Mucosa of stomach (tissue), 1 donor: Measurements from ENCODE around the gene DRD4.

ENCODE experiments used
- H3K27me3 ChIP-seq: one replicate; pipeline ENCODE4 v1.7.0; 2013; ENCODE audit warnings: mild to moderate bottlenecking, low read length; ENCODE audit not compliant: control insufficient read depth, insufficient read depth
- H3K36me3 ChIP-seq: one replicate; pipeline ENCODE4 v1.7.0; 2013; ENCODE audit warnings: low read length; ENCODE audit not compliant: control insufficient read depth, insufficient read depth
- H3K4me1 ChIP-seq: one replicate; pipeline ENCODE4 v1.7.0; 2013; ENCODE audit warnings: mild to moderate bottlenecking, low read length; ENCODE audit not compliant: control insufficient read depth, insufficient read depth
- H3K4me3 ChIP-seq: one replicate; pipeline ENCODE4 v1.7.0; 2013; ENCODE audit warnings: low read length
- H3K9ac ChIP-seq: one replicate; pipeline ENCODE4 v1.7.0; 2013; ENCODE audit warnings: mild to moderate bottlenecking, low read length, moderate library complexity
- H3K9me3 ChIP-seq: one replicate; pipeline ENCODE4 v1.7.0; 2013; ENCODE audit warnings: mild to moderate bottlenecking, low read length, moderate library complexity; ENCODE audit not compliant: control insufficient read depth
- donor health status: Pancreatic carcinoma.

The DRD4 gene

DNA sequence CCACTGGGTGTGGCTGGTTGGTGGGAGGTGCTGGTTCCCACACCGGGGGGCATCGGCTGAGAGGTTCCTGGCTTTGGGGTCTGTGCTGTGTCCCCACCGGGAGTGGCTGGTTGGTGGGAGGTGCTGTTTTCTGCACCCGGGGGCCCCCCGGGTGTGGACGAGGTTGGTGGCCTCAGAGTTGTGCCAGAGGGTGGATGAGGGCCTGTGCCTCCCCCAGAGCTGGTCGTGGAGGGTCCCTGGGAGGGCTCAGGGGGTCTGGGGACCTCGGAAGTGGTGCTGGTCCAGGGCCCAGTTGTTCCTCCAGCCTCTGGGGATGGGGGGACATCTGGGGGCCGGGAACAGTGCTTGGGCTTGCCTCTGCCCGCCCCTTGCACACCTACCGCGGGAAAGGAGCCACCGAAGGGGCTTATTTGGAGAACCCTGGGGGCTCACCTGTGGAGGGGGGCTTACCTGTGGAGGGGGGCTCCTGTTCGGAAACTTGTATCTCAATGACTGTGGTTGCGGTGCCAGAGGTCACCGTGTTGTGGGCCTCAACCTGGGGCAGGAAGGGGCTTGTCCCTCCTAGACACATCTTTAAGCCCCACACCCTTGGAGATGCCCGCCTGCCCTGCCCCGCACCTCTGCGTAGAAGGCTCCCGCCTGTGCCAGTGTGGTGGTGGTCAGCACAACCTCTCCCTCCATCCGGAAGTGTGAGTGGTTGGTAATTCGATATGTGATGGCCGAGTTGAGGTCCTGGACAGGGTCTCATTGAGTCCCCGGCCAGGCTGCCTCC, 18.0 kb upstream of the DRD4 start:
- peaks cover 28% of the 10 kb centered on the region for H3K4me1 ChIP-seq
- no peak overlapping the region for H3K9ac ChIP-seq
- no peaks in the 10 kb centered on the region for H3K36me3 ChIP-seq
- no peaks in the 10 kb centered on the region for H3K27me3 ChIP-seq
- H3K4me3 ChIP-seq, result no peak overlapping the region
- H3K9me3 ChIP-seq, result no peaks in the 10 kb centered on the region

DNA sequence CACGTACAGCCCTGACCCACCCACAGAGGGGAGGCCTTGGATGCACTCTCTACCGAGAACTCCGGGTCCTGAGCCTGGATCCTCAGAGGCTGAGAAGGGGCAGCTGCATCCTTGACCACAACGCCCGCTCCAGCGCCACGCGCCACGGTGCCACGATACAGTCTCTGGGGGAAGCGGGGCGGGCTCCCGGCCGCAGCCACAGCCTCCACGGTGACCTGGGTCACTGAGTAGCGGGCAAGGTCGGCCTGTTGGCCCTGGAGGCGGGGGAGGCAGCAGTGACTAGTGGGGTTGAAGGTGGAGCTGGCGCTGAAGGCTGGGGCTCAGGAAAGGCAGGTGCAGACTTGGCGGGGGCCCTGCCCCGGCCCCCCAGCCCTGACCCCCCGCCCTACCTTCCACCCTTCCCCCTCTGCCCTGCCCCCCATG, 17.4 kb upstream of the DRD4 start:
- Histone ChIP-seq H3K27me3 (no peaks in the 10 kb centered on the region), H3K9ac (no peak overlapping the region), H3K4me3 (no peak overlapping the region), H3K9me3 (no peaks in the 10 kb centered on the region), H3K4me1 (peaks cover 28% of the 10 kb centered on the region), H3K36me3 (no peaks in the 10 kb centered on the region)

DNA sequence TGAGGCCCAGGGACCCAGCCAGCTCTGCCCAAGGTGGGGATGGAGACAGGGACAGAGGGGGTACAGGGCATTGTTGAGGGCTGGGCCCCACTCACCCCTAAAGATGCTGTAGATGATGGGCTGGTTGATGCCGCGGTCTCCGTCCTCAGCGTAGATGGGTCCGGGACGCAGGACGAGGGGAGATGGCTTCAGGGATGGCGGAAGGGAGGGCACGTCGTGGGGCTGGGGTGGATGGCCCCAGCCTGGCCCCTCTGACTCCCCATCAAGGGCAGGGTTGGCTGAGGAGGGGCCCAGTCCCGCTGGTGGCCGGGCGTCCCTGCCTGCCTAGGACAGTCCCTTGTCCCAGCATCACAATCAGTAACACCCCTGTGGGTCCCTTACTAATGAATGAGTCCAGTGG, 16.9 kb upstream of the DRD4 start:
- H3K9me3 ChIP-seq, result no peaks in the 10 kb centered on the region

DNA sequence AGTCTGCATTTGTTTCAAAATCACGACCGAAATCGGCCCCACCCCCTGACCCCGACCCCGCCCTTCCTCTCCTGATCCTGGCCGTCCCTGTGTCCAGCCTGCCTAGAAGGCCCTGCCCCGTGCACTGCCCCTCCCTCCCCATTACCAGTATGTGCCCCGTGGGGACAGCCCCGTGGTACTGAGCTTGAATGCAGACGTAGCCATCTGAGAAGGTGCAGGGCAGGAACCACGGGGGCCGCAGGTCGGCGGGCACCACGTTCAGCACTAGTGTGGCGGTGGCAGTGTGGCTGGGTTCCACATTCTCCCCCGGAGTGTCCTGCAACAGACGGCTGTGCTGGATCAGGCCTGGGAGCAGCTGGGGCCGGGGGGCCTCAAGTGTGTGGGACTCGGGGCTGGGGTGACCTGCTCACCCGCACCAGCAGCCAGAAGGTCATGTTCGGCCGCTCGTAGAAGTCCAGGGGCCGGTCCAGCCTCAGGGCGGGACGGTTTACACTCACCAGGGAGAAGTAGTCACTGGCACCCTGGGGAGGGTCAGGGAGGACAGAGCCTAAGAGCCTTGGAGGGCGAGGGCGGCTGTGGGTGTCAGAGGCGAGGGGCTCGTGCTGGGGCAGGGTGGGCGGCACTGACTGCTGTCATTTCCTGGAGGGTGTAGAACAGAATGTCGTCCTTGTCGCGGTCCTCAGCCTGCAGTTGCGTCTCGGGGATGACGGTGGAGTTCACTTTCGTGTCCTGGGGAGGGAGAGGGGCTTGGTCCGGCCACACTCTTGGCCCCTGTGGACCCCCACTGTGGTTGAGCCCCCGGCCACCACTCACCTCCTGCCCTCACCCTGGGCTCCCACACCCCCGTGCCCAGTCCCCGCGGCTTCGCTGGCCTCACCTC, 15.9 kb upstream of the DRD4 start:
- H3K9ac ChIP-seq, result no peak overlapping the region
- H3K4me1 ChIP-seq, result peaks cover 33% of the 10 kb centered on the region
- H3K36me3 ChIP-seq, result no peaks in the 10 kb centered on the region

More for the DNA sequence above, 16.9 kb upstream of the DRD4 start:
- Histone ChIP-seq H3K4me3 (no peak overlapping the region), H3K27me3 (no peaks in the 10 kb centered on the region), H3K9ac (no peak overlapping the region), H3K4me1 (peaks cover 27% of the 10 kb centered on the region), H3K36me3 (no peaks in the 10 kb centered on the region)

DNA sequence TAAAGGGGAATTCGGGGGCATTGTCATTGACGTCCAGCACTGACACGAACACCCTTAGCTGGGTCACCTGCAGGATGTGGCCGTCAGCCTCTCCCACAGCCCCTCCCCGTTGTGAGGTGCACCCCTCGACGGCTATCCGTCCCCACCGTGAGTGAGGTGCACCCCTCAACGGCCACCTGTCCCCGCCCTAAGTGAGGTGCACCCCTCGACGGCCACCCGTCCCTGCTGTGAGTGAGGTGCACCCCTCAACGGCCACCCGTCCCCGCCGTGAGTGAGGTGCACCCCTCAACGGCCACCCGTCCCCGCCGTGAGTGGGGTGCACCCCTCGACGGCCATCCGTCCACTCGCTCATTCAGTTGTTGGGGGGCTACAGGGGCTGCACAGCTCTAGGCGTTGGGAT, 15.2 kb upstream of the DRD4 start:
- Histone ChIP-seq H3K9ac (no peak overlapping the region), H3K27me3 (peaks cover 4% of the 10 kb centered on the region), H3K4me1 (peaks cover 33% of the 10 kb centered on the region), H3K9me3 (no peaks in the 10 kb centered on the region), H3K4me3 (no peak overlapping the region), H3K36me3 (no peaks in the 10 kb centered on the region)

More for the DNA sequence above, 15.9 kb upstream of the DRD4 start:
- no peaks in the 10 kb centered on the region for H3K9me3 ChIP-seq
- H3K27me3 ChIP-seq, result peaks cover 4% of the 10 kb centered on the region
- H3K4me3 ChIP-seq, result no peak overlapping the region

DNA sequence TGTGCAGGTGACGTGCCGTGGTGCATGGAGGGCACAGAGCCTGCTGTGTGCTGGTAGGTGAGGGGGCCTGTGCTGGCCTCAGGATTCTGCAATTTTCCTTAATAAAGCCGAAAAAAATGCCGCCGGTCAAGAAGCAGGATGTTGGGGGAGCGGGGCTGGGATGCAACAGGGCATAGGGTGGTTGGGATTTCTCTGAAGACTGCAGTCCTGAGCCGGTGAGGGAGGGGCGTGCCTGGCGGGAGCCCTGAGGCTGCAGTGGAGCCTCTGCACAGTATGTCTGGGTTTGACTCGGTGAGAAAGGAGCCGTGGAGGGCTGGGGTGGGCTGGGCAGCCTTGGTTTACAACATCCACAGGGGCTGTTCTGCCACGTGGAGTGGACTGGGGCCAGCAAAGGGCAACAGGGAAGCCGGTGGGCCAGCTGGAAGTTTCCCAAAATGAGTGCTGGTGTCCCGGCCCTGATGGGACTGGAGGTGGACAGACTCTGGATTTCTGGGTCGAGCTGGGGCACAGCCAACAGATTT, 13.7 kb upstream of the DRD4 start:
- H3K4me1 ChIP-seq, result peaks cover 33% of the 10 kb centered on the region
- H3K4me3 ChIP-seq, result no peak overlapping the region
- no peak overlapping the region for H3K9ac ChIP-seq
- H3K9me3 ChIP-seq, result no peaks in the 10 kb centered on the region
- no peaks in the 10 kb centered on the region for H3K36me3 ChIP-seq
- H3K27me3 ChIP-seq, result peaks cover 4% of the 10 kb centered on the region

DNA sequence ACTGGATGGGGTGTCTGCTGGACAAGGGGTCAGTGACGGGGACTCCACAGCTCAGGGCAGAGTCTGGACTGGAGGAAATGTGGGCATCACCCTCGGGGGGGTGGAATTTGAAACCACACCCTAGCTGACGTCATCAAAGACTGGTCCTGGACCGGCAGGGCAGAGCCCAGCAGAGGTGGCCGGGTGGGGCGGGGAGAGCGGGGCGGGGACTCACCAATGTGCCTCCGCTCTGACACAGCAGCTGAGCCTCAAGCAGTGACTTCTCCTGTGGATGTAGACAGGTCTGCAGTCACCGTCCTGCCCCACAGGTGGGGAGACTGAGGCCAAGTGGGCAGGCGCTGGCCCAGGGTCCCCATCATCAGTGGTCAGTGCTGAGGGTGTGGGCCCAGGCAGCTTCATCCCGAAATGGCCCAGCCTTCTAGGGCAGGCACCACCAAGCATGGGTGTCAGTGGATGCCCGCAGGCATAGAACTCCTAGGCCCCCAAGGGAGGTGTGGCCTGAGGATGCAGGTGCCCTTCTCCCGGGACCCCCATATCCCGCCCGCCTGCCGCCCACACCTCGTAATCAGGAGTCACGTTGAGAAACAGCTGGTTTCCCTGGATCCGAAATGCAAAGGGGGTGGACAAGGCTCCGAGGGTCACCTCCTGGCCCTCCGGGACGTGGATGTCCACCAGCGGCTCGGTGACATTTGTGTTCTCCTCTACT, 12.9 kb upstream of the DRD4 start:
- peak overlapping the region; percentile 36 for H3K4me3 ChIP-seq

DNA sequence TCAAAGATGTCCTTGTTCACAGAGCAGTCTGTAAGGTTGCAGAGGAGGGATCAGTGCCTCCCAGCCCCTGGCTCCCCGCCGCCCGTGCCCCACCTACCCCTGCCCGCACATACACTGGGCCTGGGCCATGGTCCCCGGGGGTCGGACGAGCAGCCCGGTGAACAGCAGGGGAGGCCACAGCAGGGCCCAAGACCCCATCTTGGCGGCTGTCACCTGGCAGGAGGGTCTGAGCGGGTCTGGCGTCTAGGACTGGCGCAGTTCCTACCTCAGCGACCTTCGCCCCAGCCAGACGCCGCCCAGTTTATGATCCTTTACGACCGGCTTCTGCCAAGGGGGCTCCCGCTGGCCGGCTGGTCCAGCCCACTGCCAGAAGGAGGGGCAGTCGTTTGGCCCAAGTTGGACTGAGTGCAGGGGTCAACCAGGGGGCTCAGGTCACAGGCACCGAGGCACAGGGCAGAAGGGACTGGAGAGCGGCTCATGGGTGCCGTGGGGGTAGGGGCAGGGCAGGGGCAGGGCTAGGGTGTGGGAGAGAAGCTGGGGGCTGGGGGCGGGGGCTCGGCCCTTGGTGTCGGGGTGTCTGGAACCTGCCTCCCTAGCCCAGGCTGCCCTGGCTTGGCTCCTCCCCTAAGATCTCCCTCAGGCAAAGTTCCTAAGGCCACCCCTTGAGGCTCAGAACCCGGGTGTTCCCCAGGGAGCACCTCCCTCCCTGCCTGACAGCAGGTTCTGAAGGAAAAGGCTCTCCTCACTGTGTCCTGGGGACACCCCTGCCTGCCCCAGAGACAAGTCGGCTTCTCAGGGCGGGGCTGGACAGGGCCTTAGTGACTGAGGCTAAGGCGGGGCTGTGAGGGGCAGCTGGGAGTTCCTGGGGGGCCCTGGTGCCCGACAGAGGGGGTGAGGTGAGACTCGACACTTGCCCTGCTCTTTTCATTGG, 12.1 kb upstream of the DRD4 start, which contains the start of gene CDHR5:
Gene CDHR5 (minus strand): TSS at position 251 of the 931 bp plus-strand sequence. CDS start 53 bp downstream, at position 198.
- H3K27me3 ChIP-seq, result peaks cover 4% of the 10 kb centered on the region
- H3K36me3 ChIP-seq, result no peaks in the 10 kb centered on the region
- H3K9ac ChIP-seq, result peak within 1 kb of the TSS; percentile 59
- no peaks in the 10 kb centered on the region for H3K9me3 ChIP-seq
- peak within 1 kb of the TSS; percentile 36 for H3K4me3 ChIP-seq
- peaks cover 33% of the 10 kb centered on the region for H3K4me1 ChIP-seq

More for the DNA sequence above, 12.9 kb upstream of the DRD4 start:
- Histone ChIP-seq H3K9ac (peak overlapping the region; percentile 59), H3K27me3 (peaks cover 4% of the 10 kb centered on the region), H3K9me3 (no peaks in the 10 kb centered on the region), H3K4me1 (peaks cover 33% of the 10 kb centered on the region), H3K36me3 (no peaks in the 10 kb centered on the region)

DNA sequence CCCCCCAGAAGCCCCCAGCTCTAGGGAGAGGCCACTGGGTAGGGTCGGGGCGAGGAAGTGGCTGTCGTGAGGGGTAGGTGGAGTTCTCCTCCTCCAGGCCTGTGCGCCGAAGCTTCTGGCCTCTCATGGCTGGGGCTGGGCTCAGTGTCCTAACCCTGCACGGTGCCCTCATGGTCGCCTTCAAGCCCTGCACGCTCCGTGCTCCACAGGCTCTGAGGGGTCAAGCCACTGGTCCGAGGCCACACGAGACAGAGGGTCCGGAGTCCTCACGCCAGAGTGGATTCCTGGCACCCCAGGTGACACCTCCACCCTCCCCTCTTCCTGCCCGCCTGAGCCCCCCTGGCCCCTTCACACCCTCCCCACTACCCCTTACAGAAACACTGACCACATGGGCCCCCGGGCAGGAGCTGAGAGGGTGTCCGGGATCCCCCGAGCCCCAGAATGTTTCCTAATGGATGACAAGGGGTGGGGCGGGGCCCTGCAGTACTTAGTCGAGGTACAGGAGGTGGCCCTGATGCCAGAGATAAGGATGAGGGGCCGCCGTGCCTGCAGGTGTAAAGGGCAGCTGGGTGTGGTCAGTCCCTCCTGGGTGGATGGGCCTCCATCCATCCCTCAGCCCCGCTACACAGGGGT, 11.3 kb upstream of the DRD4 start:
- Histone ChIP-seq H3K27me3 (peaks cover 4% of the 10 kb centered on the region), H3K4me3 (no peak overlapping the region), H3K9ac (peak overlapping the region; percentile 59), H3K4me1 (peaks cover 33% of the 10 kb centered on the region), H3K9me3 (no peaks in the 10 kb centered on the region), H3K36me3 (no peaks in the 10 kb centered on the region)

DNA sequence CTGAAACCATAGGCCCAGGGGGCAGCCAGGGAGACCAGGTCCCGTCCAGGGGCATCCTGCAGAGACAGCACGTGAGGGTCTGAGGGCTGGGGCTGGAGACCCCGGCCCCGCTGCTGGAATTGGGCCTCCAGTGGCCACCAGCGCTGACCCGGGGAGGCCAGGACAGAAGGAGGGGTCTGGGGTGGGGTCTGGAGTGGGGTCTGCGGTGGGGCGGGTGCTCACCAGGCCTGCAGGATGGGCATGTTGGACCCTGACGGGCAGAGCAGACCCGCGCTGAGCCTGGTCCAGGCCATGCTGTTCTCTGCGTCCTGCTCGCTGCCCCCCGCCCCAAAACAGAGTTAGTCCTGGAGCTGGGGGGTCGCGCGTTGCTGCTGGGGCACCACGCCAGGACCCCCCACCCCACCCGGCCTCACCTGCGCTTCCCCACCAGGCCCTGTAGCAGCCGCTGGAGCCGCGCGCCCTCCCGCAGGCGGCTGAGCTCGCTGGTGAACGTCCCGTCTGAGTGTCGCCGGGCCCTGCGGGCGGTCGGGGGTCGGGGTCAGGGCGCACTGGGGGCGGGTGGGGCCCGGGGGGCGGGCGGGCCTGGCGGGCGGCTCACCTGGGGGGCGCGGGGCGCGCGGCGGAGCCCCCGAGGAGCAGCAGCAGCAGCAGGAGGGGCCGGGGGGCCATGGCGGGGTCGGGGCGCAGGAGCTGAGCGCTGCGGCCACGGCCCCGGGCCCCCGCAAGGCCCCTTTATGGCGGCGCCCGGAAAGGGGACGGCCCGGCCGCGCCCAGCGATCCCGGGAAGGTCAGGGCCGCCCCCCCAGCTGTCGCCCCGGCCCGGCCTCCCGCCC, 10.4 kb upstream of the DRD4 start, which contains the start of gene SCT:
Gene SCT (minus strand): TSS at position 707 of the 833 bp plus-strand sequence. CDS start 38 bp downstream, at position 669.
- no peak within 1 kb of the TSS for H3K9ac ChIP-seq

More for the DNA sequence above, 10.4 kb upstream of the DRD4 start, which contains the start of gene SCT:
- peaks cover 4% of the 10 kb centered on the region for H3K27me3 ChIP-seq
- H3K9me3 ChIP-seq, result no peaks in the 10 kb centered on the region
- H3K36me3 ChIP-seq, result no peaks in the 10 kb centered on the region
- H3K4me1 ChIP-seq, result peaks cover 33% of the 10 kb centered on the region
- no peak within 1 kb of the TSS for H3K4me3 ChIP-seq
